Omental fat pad (tissue), 4 donors: ENCODE measurements around the gene EEF2KMT. TPM values are rescaled to one million over a fixed set of nuclear protein-coding genes. Genes with fewer than 3 reads are reported as not detected.

Experiments
- ATAC-seq: fragments of 150-250 bp; one replicate; pipeline ENCODE4 v1.9.1; 2016; ENCODE audit warnings: mild to moderate bottlenecking, moderate library complexity; ENCODE audit not compliant: low FRiP score
- DNase-seq: peaks from one replicate; pipeline ENCODE4 v3.0.0-alpha.2; 2019; ENCODE audit warnings: low spot score
- CTCF ChIP-seq, 3 donors: fragments of 450-650 bp; IDR thresholded peaks; one replicate each; pipeline ENCODE4 v1.5.1; 2016 to 2017; ENCODE audit warnings: antibody characterized with exemption in 3 of 3, mild to moderate bottlenecking in 3 of 3, moderate library complexity in 2 of 3
- total RNA-seq, 4 donors: library from RNA; depleted of rRNA; stranded (reverse); fragments of >200 nt; gene quantifications; one replicate each; pipeline ENCODE4 v1.1.0, GENCODE V29; 2016

EEF2KMT gene
- total RNA-seq, 4 donors from 2014 or later, result 6.3 to 12.2 (median 8.6) TPM

- no peak for DNase-seq
- TF ChIP-seq CTCF (IDR thresholded peaks at IDR 0.05), result no peak
- no peak for ATAC-seq
Observed at GRCh38 chr16:5066511-5066910, 31.1 kb downstream of the EEF2KMT start.

- ATAC-seq (no peak), DNase-seq (no peak)
- TF ChIP-seq CTCF (IDR thresholded peaks at IDR 0.05), result no peak
Observed at GRCh38 chr16:5065813-5066212, 31.8 kb downstream of the EEF2KMT start, which contains the start of gene C16orf89. TSS of gene C16orf89 (minus strand) at chr16:5065956. CDS start at chr16:5065908, 48 bp downstream.

GRCh38 chr16:5065326-5065725, 32.3 kb downstream of the EEF2KMT start:
- TF ChIP-seq CTCF (IDR thresholded peaks at IDR 0.05), result no peak
- DNase-seq (no peak), ATAC-seq (no peak)

- ATAC-seq (no peak), DNase-seq (no peak)
- no peak for TF ChIP-seq CTCF (IDR thresholded peaks at IDR 0.05)
Observed at GRCh38 chr16:5064915-5065314, 32.7 kb downstream of the EEF2KMT start.

- ATAC-seq, result no peak
- no peak for TF ChIP-seq CTCF (IDR thresholded peaks at IDR 0.05)
- DNase-seq, result no peak
Observed at GRCh38 chr16:5062790-5063765, 34.5 kb downstream of the EEF2KMT start.

GRCh38 chr16:5062051-5062450, 35.5 kb downstream of the EEF2KMT start:
- no peak for DNase-seq
- no peak for TF ChIP-seq CTCF (IDR thresholded peaks at IDR 0.05)
- ATAC-seq, result no peak
